ENCODE results near the gene MCF2L.

Gene MCF2L

DNA sequence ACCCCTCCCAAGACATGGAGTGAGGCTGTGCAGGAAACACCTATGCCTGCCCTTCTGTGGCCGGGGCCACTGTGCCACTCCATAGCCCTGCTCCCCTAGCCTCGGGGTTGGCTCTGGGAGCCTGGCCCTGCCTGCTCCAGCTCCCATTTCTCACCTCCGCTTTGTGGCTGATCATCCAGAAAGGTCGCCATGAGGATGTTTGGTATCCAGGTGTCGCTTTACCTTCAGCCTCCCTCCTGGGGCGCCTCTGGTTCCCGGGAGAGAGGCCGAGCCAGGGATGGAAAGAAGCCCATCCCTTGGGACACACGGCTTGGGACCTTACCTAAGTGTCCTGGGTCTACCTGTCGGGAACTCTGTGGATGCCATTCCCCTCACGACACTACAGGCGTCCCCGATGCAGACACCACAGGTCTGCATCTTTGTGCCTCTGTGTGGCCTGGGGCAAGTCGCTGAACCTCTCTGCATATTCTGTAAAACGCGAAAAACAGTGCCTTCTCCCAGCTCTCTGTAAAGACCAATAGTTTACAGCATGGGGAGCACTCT lies 3.4 kb upstream of the MCF2L start:
- DNase-seq, result no peak

DNA sequence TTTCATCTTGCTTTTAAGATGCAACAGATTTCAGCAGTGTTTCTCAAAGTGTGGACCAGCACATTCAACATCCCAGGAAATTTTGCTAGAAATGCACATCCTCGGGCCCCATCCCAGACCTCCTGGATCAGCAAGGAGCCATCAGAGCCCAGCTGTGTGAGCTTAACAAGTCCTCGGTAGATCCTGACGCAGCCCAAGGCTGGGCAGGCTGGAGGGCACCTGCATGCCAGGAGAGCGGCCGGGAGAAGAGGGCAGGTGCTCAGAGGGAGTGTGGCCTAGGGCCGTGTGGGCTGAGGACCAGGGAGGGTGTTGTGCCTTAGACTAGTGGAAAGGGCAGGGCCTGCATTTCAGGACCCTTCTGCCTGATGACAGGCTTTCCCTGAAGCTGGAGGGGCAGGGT lies 2.2 kb upstream of the MCF2L start:
- no peak for DNase-seq

DNA sequence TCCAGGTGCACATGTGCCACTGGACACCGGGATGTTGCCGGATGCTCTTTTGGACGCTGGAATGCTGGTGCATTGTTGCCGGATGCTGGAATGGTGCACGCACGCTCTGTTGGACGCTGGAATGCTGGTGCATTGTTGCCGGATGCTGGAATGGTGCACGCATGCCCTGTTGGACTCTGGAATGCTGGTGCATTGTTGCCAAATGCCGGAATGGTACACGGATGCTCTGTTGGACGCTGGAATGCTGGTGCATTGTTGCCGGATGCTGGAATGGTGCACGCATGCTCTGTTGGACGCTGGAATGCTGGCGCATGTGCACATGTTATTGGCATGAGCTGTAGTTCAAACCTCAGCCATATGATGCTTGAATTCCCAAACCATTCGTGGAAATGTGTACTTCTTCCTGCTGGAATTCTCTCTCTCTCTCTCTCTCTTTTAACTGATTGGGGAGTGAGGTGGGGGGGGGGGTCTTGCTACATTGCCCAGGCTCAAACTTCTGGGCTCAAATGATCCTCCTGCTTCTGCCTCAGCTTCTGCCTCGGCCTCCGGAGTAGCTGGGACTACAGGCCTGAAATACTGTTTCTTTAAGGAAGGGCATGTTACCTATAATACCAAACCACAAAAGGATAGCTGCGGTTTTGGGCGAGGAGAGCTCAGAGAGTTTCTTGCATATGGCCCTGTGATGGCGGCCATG lies 1.2 kb upstream of the MCF2L start:
- no peak for DNase-seq

DNA sequence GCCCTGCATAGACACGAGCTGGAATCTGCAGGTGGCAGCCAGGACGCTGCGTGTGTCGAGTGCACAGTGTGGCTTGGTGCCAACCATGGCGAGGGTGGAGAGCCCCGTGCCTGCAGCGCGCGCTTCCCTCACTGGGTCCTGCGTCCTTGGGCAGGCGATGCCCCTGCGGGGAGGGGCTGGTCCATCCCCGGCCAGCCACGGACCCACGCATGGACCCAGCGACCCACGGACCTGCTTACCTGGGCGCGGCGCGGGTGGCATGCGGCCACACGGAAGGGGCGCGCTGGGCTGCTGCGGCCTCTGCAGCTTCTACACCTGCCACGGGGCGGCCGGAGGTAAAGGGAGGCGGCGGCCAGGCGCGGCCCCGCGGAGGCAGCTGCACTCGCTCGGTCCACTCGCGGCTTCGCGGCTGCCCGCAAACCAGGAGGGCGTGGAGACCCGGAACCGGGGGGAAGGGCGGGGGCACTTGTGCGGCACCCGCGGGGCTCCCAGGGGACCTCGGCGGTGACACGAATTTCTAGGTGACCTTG lies 569 bp upstream of the MCF2L start:
- DNase-seq, result peak; percentile 51

DNA sequence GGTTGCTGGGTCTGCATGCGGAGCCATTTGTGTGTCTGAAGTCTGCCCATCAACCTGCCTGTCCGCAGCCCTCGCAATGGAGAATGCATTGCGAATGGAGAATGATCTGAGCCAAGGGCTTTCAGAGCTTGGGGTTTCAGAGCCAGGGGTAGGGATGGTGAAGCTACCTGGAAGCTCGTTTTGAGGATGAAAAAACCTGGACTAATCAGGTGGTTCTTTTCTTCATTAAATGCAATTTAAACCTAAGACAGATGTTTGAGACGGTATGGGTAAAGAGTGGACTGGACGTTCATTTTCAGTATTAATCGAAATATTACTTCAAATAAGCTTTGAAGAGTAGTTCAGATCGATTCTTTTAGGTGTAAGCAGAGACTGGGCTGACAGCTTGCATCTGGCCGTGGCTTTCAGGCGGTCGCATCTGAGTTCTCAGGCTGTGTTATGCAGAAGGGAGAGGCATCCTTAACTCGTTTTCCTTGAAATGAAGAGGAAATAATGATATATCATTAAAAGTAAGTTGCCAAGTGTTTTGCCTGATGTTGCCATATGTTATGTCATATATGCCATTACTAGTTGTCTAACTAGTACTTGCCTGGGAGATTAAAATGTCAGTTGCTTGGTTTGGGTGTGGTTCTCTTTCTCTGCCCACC lies 801 bp downstream of the MCF2L start:
- no peak for DNase-seq

DNA sequence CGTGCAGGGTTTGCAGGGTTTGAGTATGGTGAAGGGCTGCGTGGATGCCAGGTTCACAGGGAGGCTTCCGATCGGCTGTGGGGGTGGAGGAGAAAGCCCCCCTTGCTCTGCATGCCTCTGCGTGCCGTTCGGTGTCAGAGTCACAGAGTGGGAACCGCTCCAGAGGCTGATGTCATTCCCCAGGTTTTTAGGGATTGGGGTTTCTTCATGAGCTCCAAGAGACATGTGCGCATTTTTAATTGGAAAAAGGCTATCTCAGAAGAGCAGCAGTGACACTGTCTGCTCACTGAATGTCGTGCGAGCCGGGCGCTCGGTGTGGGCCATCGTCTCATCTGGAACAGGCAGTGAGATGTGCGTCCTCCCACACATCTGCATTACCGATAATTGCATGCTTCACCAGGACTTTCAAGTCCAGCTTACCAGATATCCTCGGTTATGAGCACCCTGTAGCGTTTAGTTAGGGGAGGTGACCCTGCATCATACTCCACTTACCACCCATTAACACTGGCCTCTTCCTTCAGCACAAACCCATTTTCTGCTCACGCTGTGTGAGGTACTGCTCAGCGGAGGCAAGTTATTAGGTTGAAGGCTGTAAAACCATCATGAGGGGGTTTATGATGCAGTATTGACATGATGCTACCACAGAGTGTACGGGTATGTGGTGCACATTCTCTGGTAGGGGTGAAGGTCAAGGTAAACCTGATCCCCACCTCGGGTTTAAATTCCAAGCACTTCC lies 1.7 kb downstream of the MCF2L start:
- no peak for DNase-seq

DNA sequence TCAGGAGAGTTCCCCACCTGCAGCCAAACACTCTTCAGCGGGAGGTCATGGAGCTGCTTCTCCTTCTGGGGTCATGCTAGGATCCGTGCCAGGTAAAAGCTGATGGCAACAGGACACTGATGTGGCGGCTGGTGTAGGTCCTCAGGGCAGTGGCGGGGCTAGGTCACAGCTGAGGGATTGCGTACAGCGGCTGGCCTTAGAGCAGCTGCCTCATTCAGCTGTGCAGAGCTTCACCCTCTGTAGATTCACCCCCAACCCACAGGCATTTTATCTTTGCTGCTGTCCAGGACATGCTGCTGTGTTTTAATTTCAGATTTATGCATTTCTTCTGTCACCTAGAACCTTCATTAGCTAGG lies 2.3 kb downstream of the MCF2L start:
- no peak for DNase-seq

DNA sequence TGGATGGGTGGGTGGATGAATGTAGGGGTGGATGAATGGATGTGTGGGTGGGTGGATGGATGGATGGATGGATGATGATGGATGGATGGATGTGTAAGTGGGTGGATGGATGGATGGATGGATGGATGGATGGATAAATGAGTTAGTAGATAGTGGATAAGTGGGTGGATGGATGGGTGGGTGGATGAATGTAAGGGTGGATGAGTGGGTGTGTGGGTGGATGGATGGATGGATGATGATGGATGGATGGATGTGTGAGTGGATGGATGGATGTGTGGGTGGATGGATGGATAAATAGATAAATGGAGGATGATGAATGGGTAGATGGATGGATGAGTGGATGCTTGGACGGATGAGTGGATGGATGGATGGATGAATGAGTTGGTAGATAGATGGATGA lies 3.2 kb downstream of the MCF2L start:
- DNase-seq, result no peak

DNA sequence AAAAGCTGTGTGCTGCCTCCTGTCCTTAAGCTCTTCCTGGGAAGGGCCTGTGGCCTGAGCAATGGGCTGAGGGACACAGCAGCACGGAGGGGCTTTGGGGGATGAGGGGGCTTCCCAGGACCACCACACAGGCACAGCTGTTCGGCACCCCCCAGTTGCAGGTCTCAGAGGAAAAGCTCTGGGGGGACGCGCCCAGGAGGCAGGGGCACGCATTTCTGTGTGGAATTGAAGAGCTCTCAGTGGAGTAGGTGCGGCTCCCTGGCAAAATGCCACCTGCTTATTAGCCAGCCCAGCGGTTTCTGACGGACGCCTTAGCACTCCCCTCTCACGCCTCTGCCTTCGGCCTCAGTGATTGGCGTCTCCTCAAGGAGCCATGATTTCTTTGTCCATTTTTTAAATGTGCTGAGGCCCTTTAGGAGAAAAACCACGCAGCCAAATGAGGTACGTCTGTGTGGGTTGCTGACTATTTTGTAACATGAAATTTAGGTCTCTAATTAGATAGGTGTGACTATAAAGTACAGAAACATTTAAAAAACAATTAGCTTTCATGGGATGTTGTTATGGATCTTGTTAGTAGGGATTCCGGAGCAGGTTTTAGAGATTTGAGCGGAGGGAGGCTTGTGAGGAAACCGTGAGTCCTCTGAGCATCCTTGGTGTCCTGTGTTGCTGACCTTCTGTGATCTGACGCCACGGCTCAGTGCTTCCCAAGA lies 4.0 kb downstream of the MCF2L start:
- DNase-seq, result no peak

DNA sequence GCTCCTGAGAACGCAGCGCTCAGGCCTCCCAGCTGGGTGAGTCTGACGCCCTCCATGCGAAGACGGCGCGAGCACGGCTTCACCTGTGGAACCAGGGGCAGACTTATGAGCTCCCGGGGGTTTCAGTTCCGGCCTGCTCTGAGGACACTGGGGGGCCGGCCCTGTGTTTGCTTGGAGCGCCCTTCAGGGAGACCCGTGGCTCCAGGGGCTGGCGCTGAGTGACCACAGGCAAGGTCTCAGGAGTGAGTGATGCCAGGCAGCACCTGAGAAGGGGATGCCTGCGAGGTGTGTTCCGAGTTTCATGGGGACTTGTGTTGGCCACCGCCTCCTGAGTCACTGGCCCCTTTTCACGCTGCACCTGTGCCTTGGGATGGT lies 4.5 kb downstream of the MCF2L start:
- DNase-seq, result no peak

DNA sequence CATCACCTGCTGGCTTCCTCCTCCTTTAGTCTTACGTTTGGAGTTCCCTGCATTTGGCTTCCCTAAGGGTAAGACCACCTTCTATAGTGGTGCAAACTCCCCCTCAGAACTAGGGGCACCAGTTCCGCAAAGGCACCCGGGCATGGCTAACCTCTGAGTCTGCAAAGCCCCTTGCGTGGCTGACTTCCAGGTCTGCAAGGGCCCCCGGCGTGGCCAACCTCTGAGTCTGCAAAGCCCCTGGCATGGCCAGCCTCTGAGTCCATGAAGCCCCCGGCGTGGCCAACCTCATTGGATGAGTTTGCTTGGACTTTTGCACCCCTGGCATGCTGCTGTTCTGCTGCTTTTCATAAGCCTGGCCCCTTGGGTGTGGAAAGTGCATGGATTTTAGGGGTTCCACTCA lies 5.1 kb downstream of the MCF2L start:
- DNase-seq, result no peak

DNA sequence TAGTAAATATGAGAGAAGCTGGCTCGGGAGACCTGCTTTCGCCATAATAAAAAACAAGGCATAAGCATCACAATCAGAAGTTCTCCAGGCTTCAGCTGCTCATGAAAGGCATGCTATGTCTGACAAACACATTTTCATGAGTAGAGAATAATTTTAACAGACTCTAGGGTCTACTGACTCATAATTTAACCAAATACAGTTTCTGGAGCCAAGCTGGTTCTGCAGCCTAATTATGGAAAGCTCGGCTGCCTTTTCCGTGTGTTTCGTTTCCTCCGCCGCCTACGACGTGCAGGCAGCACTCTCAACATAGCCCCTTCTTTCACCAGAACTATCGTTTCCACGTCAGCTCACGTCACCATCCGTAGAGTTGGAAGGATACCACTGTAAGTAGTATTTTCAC lies 5.7 kb downstream of the MCF2L start:
- no peak for DNase-seq

DNA sequence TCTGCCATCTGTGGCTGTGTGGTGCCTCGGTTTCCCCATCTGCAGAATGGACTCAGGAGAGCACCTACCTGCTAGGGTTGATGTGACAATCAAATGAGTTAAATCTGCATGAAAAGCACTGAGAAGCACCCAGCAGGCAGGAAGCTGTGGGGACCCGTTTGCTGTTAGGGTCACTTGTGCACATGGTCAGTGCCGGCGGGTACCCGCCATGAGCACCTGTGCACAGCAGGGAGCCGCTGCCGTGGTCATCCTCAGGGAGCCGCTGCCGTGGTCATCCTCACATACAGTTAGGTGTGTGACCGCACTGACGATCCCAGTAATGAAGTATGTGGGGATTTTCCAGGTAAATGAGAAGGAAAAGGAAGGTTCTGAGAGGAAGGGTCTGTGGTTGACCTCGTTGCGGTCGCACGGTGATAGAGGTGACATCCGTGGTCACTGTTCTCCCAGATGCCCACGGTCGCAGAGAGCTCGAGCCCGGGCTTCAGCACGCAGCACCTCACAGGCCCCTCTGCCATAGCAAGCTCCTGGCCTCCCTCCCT lies 6.5 kb downstream of the MCF2L start:
- no peak for DNase-seq

DNA sequence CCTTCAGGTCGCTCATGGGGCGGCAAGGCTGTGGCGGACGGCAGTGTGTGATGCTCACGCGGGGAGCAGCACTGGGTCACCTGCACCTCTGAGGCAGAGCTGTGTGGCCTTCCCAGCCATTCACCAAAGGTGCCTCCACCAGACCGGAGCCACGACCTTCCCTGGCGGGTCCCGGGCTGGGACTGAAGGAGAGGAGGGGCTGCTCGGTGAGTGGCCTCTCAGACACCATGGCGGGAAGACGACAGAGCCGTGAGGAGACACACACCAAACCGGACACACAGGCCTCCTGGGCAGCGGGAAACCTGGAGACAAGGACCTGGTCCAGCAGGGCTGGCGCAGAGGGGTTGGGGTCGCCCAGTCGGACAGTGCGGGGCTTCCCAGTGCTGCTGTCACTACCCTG lies 7.5 kb downstream of the MCF2L start:
- no peak for DNase-seq

DNA sequence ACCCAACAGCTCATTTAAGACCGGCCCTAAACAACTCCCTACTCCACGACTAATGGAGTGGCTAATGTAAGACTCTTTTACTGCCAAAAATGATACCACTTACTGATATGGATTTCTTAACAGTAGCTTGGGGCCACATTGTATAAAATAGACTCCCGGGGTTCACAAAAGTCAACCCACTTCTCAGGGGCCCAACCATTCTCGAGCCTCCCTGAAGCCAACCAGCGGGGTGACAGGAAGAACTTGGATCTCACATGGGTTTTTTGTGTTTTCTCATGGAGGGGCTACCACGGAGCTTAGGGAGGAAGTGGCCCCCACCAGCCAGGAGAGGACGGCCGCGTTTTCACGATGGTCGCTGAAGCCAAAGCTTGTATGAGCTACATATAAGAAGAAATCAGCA lies 8.1 kb downstream of the MCF2L start:
- no peak for DNase-seq

DNA sequence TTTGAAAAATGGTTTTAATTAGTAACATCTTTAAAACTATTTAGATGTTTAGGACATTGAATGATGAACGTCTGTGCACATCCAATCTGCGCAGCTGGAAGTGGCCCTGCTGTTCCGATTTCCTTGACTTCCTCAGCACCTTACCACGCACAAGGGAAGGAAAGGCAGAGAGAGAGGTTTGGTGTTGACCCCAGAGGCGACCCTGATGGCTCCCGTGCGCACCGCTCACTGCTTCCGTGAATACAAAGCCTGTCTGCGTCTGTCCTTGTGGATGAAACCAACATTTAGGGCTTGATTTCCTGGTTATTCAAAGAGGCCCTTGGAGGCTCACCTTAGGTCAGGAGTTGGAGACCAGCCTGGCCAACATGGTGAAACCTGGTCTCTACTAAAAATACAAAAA lies 8.5 kb downstream of the MCF2L start:
- DNase-seq, result no peak

DNA sequence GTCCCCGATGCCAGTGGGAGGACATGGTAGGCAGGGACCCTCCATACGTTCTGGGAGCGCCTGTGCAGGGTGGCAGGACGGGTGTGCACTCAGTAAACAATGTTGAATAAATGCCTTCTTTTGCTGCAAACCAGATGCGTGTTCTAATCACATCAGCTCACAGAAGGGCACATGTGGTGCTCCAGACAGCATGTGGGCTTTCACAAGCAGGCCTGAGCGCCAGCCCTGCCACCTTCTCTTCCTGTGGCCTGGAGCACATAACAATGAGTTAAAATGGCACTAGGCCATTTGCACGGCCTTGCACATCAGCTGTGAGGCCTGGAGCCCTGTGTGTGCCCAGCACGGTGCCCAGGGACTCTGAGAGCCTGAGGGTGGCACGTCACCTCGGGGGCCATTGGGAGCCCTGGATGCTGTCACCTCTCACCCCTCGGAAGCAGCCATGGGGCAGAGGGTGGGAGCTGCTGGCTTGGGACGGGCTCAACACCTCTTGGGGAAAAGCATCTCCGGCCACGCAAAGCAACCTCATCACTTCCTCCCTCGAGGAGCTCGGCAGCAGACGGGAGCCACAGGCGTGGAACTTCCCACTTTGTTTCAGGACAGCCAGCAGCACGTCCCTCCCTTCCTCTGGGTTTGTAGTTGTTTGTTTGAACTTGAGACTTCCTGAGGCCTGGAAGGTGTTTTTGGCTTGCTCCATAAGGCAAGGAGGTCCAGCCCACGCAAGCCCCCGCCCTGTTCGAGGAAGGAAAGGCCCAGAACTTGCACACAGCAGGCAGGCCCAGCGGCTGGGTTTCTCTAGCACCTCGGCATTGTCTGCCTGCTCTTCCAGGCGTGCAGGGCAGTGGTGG lies 9.8 kb downstream of the MCF2L start:
- DNase-seq, result no peak

DNA sequence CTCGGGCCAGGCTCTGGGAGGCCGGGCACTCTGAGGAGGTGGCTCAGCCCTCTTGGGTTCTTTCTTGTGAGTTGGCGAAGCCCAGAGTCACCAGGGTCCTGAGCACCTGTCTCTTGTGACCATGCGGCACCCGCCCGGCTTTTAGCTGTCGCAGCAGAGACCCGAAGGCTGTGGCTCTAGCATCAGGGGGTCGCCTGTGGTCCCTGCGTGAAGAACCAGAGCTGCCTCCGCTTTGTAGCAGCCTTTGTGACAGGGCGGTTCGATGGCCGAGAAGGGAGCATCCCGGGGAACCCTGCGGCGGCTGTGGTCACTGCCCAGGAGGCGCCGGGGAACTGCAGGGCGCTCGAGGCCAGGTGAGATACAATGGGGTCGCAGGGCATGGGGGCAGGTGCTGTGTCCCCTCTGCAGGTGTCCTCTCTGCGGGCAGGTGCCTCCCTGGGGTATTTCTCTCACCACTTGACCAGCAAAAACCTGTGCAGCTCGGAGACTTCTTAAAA lies 10.4 kb downstream of the MCF2L start:
- no peak for DNase-seq

DNA sequence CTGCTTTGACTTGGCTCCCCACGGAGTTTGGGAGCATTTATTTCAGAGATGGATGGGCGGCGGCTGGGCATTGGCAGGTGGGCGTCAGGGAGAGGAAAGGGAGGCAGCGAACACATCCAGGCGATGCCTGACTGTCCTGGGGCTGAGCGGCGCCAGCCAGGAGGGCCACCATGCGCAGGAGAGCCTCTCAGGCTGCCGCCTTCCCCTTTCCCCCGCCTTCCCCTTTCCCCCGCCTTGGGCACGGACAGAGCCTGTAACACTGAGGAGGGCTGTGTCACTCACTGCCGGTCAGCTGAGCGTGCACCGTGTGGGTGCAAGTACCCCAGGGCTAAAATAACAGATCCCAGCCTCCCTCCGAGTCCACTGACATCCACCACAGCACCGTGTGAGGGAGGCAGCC lies 11.4 kb downstream of the MCF2L start:
- no peak for DNase-seq

DNA sequence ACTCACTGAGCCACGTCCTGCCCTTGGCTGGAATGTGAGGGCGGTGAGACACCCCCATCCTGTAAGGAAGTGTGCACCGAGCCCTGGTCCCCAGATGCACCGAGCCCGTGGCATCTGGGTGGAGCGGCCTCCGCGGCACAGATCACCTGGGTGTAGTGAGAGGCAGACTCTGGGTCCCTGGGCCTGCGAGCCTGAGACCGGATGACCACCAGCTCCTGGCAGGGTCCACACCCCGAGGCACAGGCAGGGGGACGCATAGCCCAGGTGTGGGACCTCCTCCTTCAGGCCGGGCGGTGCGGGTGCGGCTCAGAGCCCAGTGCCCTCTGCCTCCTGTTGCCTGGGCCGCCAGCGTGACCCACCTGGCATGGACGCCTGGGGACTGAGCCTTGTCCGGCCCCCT lies 12.4 kb downstream of the MCF2L start:
- no peak for DNase-seq

DNA sequence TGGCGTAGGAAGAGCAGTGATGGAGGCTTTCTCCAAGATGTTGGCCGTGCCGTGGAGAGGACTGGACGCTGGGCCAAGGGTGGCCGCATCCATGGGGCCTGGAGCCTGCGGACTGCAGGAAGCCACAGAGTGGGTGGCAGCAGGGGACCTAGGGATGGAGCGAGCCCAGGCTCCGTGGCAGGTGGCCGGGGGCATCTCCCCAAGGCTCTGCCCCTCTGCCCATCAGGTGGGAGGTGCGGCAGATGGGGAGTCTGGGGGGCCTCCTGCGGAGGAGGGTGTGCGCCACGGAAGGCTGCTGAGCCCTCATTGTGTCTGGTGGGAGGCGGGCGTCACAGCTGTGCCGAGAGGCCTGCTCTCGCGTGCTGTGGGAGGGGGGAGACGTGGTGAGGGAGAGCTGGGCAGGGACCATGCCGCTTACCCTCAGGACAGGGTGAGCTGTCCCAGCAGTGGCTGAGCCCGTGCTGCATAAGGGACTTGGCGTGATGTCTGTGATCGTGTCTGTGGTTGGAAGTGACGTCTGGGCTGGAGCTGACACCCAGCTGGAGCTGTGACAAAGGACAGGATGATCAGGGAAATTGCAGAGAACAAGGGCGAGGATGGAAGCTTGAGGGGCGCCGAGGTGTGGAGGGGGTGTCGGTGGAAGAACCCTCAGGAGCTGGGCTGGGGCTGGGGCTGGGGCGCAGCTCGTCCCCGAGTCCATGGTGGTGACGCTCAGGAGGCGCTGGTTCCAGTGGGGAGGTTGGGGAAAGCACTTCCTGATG lies 13.4 kb downstream of the MCF2L start:
- DNase-seq, result no peak
